ENCODE results near the gene EBP. TPM values are rescaled to one million over a fixed set of nuclear protein-coding genes. Genes with fewer than 3 reads are reported as not detected.

EBP gene
- total and polyA plus RNA-seq, 2 donors (not counting 3 experiments of a cell fraction or from before 2014, with no cell fraction given): 102 to 183 TPM

GRCh38 chrX:48531358-48531959 lies 9.9 kb downstream of the EBP start:
- peak overlapping the region; percentile 30 for H2AFZ ChIP-seq (ENCODE audit: low read depth, low read length)
- CTCF ChIA-PET: interaction anchor here (0.8 kb wide), 1 partner anchor 8 kb away, joined by 3 read pairs; the partner anchor contains the start of gene TBC1D25

More at GRCh38 chrX:48531358-48531959, 9.9 kb downstream of the EBP start:
- DNase-seq (ENCODE audit: low read depth, low spot score): no peak
- peaks cover 4% of the 10 kb centered on the region for H3K4me1 ChIP-seq (ENCODE audit: control insufficient read depth, extremely low read depth, insufficient read depth, low read length)
- no peaks in the 10 kb centered on the region for H4K20me1 ChIP-seq (replicated peaks; ENCODE audit: control insufficient read depth, extremely low read depth, insufficient read depth, low read length)
- FAIRE-seq: peak; percentile 90
- H3K9me3 ChIP-seq (replicated peaks; ENCODE audit: control insufficient read depth, insufficient read depth, low read length): no peaks in the 10 kb centered on the region
- no peaks in the 10 kb centered on the region for H3K79me2 ChIP-seq (ENCODE audit: control insufficient read depth, insufficient read depth, low read length)
- no peaks in the 10 kb centered on the region for H3K27me3 ChIP-seq (ENCODE audit: control insufficient read depth in 2 of 2, insufficient read depth in 2 of 2, low read length in 2 of 2)
- intact Hi-C loops (cut with micrococcal nuclease): no loop called here
- peak overlapping the region; percentile 24 for H3K27ac ChIP-seq (ENCODE audit: insufficient read depth, low read depth, low read length)
- no TSS peak for BruUV-seq (replicated peaks)
- H3K4me2 ChIP-seq (ENCODE audit: insufficient read depth, low read length): no peak overlapping the region
- H3K4me3 ChIP-seq (replicated peaks in 1 of 3; ENCODE audit: insufficient read depth in 1 of 3, low read depth in 1 of 3, low read length in 3 of 3): no peak overlapping the region
- no peaks in the 10 kb centered on the region for H3K9me1 ChIP-seq (replicated peaks; ENCODE audit: control insufficient read depth, extremely low read depth, insufficient read depth, low read length)
- TF ChIP-seq FOS (IDR thresholded peaks at IDR 0.05; ENCODE audit: borderline replicate concordance, insufficient read depth, low read length): peak; percentile 39
- no peak for TF ChIP-seq CTCF (IDR thresholded peaks at IDR 0.05; ENCODE audit: extremely low read depth in 1 of 2, insufficient read depth in 1 of 2, low read depth in 1 of 2, low read length in 2 of 2)
- H3K36me3 ChIP-seq (ENCODE audit: control insufficient read depth in 2 of 2, extremely low read depth in 1 of 2, insufficient read depth in 2 of 2, low read length in 2 of 2): peaks cover 0 to 2% of the 10 kb centered on the region in 2 experiments
- H3K9ac ChIP-seq (replicated peaks; ENCODE audit: extremely low read depth, insufficient read depth, low read length): no peak overlapping the region
- POLR2A ChIA-PET: no interaction called here
- dilution Hi-C loops (cut with MboI; ENCODE audit: extremely low pct_ligation_motif_present, low sequenced_read_pairs): no loop called here
